Measurements from ENCODE around the gene CD22. TPM values are rescaled to one million over a fixed set of nuclear protein-coding genes. Genes with fewer than 3 reads are reported as not detected.

The CD22 gene
- total and polyA plus RNA-seq, 9 donors, result 54.2 to 264 (median 113) TPM

- Histone ChIP-seq H3K27me3 (no peaks in the 10 kb centered on the region), H3K36me3 (no peaks in the 10 kb centered on the region), H3K27ac (no peak overlapping the region), H3K4me3 (no peak overlapping the region), H3K9me3 (no peaks in the 10 kb centered on the region), H3K4me1 (ENCODE audit: insufficient read depth) (no peaks in the 10 kb centered on the region)
- DNase-seq, result no peak
- intact Hi-C loops (cut with DNase I), result no loop called here
- TF ChIP-seq POLR2A (IDR thresholded peaks at IDR 0.05), result no peak
- TF ChIP-seq CTCF (IDR thresholded peaks at IDR 0.05), result no peak
- no peak for TF ChIP-seq EP300 (IDR thresholded peaks at IDR 0.05)
- WGBS, 3 donors, result 91 to 98% (median 96%) methylated on average over 2 of the region's 2 CpGs
Observed at GRCh38 chr19:35297922-35298321, 31.1 kb upstream of the CD22 start.

GRCh38 chr19:35298561-35298972, 30.4 kb upstream of the CD22 start:
- no peak for TF ChIP-seq EP300 (IDR thresholded peaks at IDR 0.05)
- no peak for TF ChIP-seq POLR2A (IDR thresholded peaks at IDR 0.05)
- no peak for TF ChIP-seq CTCF (IDR thresholded peaks at IDR 0.05)
- no peaks in the 10 kb centered on the region for H3K27me3 ChIP-seq
- WGBS, 3 donors, result 92% methylated on average over 5 of the region's 5 CpGs
- no peaks in the 10 kb centered on the region for H3K4me1 ChIP-seq (ENCODE audit: insufficient read depth)
- H3K36me3 ChIP-seq, result no peaks in the 10 kb centered on the region
- intact Hi-C loops (cut with DNase I), result no loop called here
- H3K9me3 ChIP-seq, result no peaks in the 10 kb centered on the region
- H3K4me3 ChIP-seq, result no peak overlapping the region
- no peak overlapping the region for H3K27ac ChIP-seq
- DNase-seq, result no peak

GRCh38 chr19:35299523-35300338, 29.3 kb upstream of the CD22 start:
- Histone ChIP-seq H3K27ac (no peak overlapping the region), H3K27me3 (no peaks in the 10 kb centered on the region), H3K36me3 (no peaks in the 10 kb centered on the region), H3K4me1 (ENCODE audit: insufficient read depth) (no peaks in the 10 kb centered on the region), H3K9me3 (no peaks in the 10 kb centered on the region), H3K4me3 (no peak overlapping the region)
- intact Hi-C loops (cut with DNase I), result no loop called here
- no peak for TF ChIP-seq POLR2A (IDR thresholded peaks at IDR 0.05)
- no peak for TF ChIP-seq CTCF (IDR thresholded peaks at IDR 0.05)
- no peak for TF ChIP-seq EP300 (IDR thresholded peaks at IDR 0.05)
- WGBS, 3 donors, result 46 to 58% (median 54%) methylated on average over 34 to 54 of the region's 55 CpGs
- no peak for DNase-seq

- TF ChIP-seq POLR2A (IDR thresholded peaks at IDR 0.05) (no peak), EP300 (IDR thresholded peaks at IDR 0.05) (no peak), CTCF (IDR thresholded peaks at IDR 0.05) (no peak)
- DNase-seq, result no peak
- Histone ChIP-seq H3K9me3 (no peaks in the 10 kb centered on the region), H3K36me3 (no peaks in the 10 kb centered on the region), H3K27me3 (no peaks in the 10 kb centered on the region), H3K4me1 (ENCODE audit: insufficient read depth) (no peaks in the 10 kb centered on the region), H3K4me3 (no peak overlapping the region), H3K27ac (no peak overlapping the region)
- 72 to 88% (median 82%) methylated on average over 10 of the region's 10 CpGs for WGBS, 3 donors
- intact Hi-C loops (cut with DNase I), result no loop called here
Observed at GRCh38 chr19:35300339-35300649, 28.7 kb upstream of the CD22 start.

Measured in ovary (tissue), 9 donors.